A549 (cell line): ENCODE measurements around the gene RIN3. TPM values are rescaled to one million over a fixed set of nuclear protein-coding genes. Genes with fewer than 3 reads are reported as not detected.

Source experiments
- ATAC-seq, 2 experiments: fragments of 200-7000 bp in 1 of 2; fragments of >200 bp in 1 of 2; cut with Nextera tagmentation in 1 of 2; cut with Tn5 transposase in 1 of 2; 3 replicates each; pipeline versions ENCODE4 v1.8.0 to v1.9.1; 2018 to 2020; ENCODE audit warnings: mild to moderate bottlenecking in 1 of 2, moderate library complexity in 1 of 2
- CTCF ChIA-PET: fragments of 300-600 bp; sonication (Branson Sonifier 250); formaldehyde crosslinking; extraction: SDS; loops from one replicate; lab custom pipeline; 2021; ENCODE audit warnings: antibody characterized with exemption, inconsistent platforms; lab: Yijun Ruan, JAX
- POLR2A ChIA-PET: fragments of 350-600 bp; formaldehyde crosslinking; extraction: SDS; loops from one replicate; lab custom pipeline; 2021; ENCODE audit warnings: antibody characterized with exemption, inconsistent platforms; lab: Yijun Ruan, JAX
- DNase-seq, 2 experiments: peaks; one replicate each; pipeline versions ENCODE4 v3.0.0 to v3.0.0-alpha.2; 2011 to 2016; ENCODE audit warnings: low read depth in 1 of 2, low spot score in 1 of 2
- FAIRE-seq: peaks from 2 replicates; lab custom pipeline; 2011; peaks lifted over from hg19 to GRCh38; lab: Jason Lieb, UNC
- H3K27ac ChIP-seq, 2 experiments: fragments of >200 bp; sonication (Bioruptor Twin); formaldehyde crosslinking; 3 replicates each; pipeline ENCODE4 v1.5.1; 2016 to 2017
- H3K4me1 ChIP-seq: fragments of >200 bp; sonication (Bioruptor Twin); formaldehyde crosslinking; 3 replicates; pipeline ENCODE4 v1.6.1; 2016
- H3K4me2 ChIP-seq: fragments of >200 bp; sonication (Bioruptor Twin); formaldehyde crosslinking; 3 replicates; pipeline ENCODE4 v1.6.1; 2016
- H3K4me3 ChIP-seq: fragments of >200 bp; sonication (Bioruptor Twin); formaldehyde crosslinking; 3 replicates; pipeline ENCODE4 v1.5.1; 2016
- H3K9me3 ChIP-seq: fragments of >200 bp; sonication (Bioruptor Twin); formaldehyde crosslinking; 3 replicates; pipeline ENCODE4 v1.6.1; 2016
- BHLHE40 ChIP-seq: IDR thresholded peaks from 2 replicates; pipeline ENCODE4 v1.6.1; 2012; ENCODE audit warnings: low read depth, low read length, inconsistent platforms
- CEBPB ChIP-seq, 2 experiments: fragments of >200 bp in 1 of 2; sonication (Bioruptor Twin) in 1 of 2; formaldehyde crosslinking in 1 of 2; IDR thresholded peaks; 2 replicates each; pipeline ENCODE4 v1.6.1; 2012 to 2016
- CHD4 ChIP-seq: fragments of 200-600 bp; sonication (generic); IDR thresholded peaks from 2 replicates; pipeline ENCODE4 v1.6.1; 2016; ENCODE audit warnings: antibody characterized with exemption, mild to moderate bottlenecking, borderline replicate concordance
- CTCF ChIP-seq: fragments of >200 bp; sonication (Bioruptor Twin); formaldehyde crosslinking; IDR thresholded peaks from 3 replicates; pipeline ENCODE4 v1.5.1; 2016
- EHF ChIP-seq: fragments of 250-450 bp; sonication (Bioruptor Pico); IDR thresholded peaks from 2 replicates; pipeline ENCODE4 v1.5.0; 2020; ENCODE audit warnings: mild to moderate bottlenecking
- ESRRA ChIP-seq: fragments of 150-350 bp; IDR thresholded peaks from 2 replicates; pipeline ENCODE4 v1.6.1; 2014; ENCODE audit warnings: mild to moderate bottlenecking, low read length, borderline replicate concordance
- FOSB ChIP-seq: fragments of 250-450 bp; sonication (Bioruptor Pico); IDR thresholded peaks from 2 replicates; pipeline ENCODE4 v1.5.0; 2020; ENCODE audit warnings: mild to moderate bottlenecking, moderate library complexity
- GATA3 ChIP-seq: IDR thresholded peaks from 2 replicates; pipeline ENCODE4 v1.6.1; 2012; ENCODE audit warnings: borderline replicate concordance
- HDAC2 ChIP-seq: fragments of 200-600 bp; sonication (generic); IDR thresholded peaks from 2 replicates; pipeline ENCODE4 v1.6.1; 2016
- HES2 ChIP-seq: fragments of >200 bp; sonication (Bioruptor Twin); formaldehyde crosslinking; IDR thresholded peaks from 2 replicates; pipeline ENCODE4 v1.6.1; 2016
- HEYL ChIP-seq: fragments of 250-450 bp; sonication (Bioruptor Pico); IDR thresholded peaks from 2 replicates; pipeline ENCODE4 v1.8.0; 2021; ENCODE audit warnings: mild to moderate bottlenecking, moderate library complexity
- HMGXB4 ChIP-seq: fragments of 250-450 bp; sonication (Bioruptor Pico); IDR thresholded peaks from 2 replicates; pipeline ENCODE4 v1.5.0; 2021; ENCODE audit warnings: mild to moderate bottlenecking, moderate library complexity, borderline replicate concordance
- HOXA7 ChIP-seq: fragments of 250-450 bp; sonication (Bioruptor Pico); IDR thresholded peaks from 2 replicates; pipeline ENCODE4 v1.5.0; 2020; ENCODE audit warnings: mild to moderate bottlenecking, moderate library complexity
- HOXB5 ChIP-seq: fragments of 250-450 bp; sonication (Bioruptor Pico); IDR thresholded peaks from 2 replicates; pipeline ENCODE4 v1.5.0; 2020; ENCODE audit warnings: mild to moderate bottlenecking, moderate library complexity
- JUN ChIP-seq, 2 experiments: fragments of >200 bp; sonication (Bioruptor Twin); formaldehyde crosslinking; IDR thresholded peaks; 2 replicates in 1 of 2; 3 replicates in 1 of 2; pipeline ENCODE4 v1.6.1; 2016 to 2017
- KDM1A ChIP-seq: fragments of 200-600 bp; sonication (generic); IDR thresholded peaks from 2 replicates; pipeline ENCODE4 v1.6.1; 2016; ENCODE audit warnings: low read depth, mild to moderate bottlenecking
- KDM5A ChIP-seq: fragments of 200-600 bp; sonication (generic); IDR thresholded peaks from 2 replicates; pipeline ENCODE4 v1.6.1; 2016; ENCODE audit warnings: antibody characterized with exemption, mild to moderate bottlenecking
- MAFK ChIP-seq: fragments of 450-650 bp; IDR thresholded peaks from 2 replicates; pipeline ENCODE4 v1.6.1; 2014; ENCODE audit not compliant: partially characterized antibody
- MAZ ChIP-seq: fragments of 150-350 bp; IDR thresholded peaks from 2 replicates; pipeline ENCODE4 v1.6.1; 2014; ENCODE audit warnings: antibody characterized with exemption, low read depth, low read length, borderline replicate concordance
- MYC ChIP-seq: IDR thresholded peaks from 2 replicates; pipeline ENCODE4 v1.6.1; 2012; ENCODE audit warnings: mild to moderate bottlenecking, inconsistent platforms, low read length, improper control_type of control experiment, borderline replicate concordance
- NFE2L2 ChIP-seq: fragments of 150-350 bp; conservative IDR thresholded peaks from 2 replicates; pipeline ENCODE4 v1.6.1; 2014; ENCODE audit warnings: low read length
- NPAS2 ChIP-seq: fragments of 250-450 bp; sonication (Bioruptor Pico); IDR thresholded peaks from 2 replicates; pipeline ENCODE4 v1.8.0; 2022; ENCODE audit warnings: mild to moderate bottlenecking, moderate library complexity, borderline replicate concordance
- NR3C1 ChIP-seq: fragments of >200 bp; sonication (Bioruptor Twin); formaldehyde crosslinking; IDR thresholded peaks from 3 replicates; pipeline ENCODE4 v1.6.1; 2017
- PHF8 ChIP-seq: fragments of 200-600 bp; sonication (generic); IDR thresholded peaks from 2 replicates; pipeline ENCODE4 v1.6.1; 2016; ENCODE audit warnings: low read depth, mild to moderate bottlenecking, antibody characterized with exemption, moderate library complexity, borderline replicate concordance
- POLR2A ChIP-seq: IDR thresholded peaks from 2 replicates; pipeline ENCODE4 v1.6.1; 2012; ENCODE audit warnings: mild to moderate bottlenecking, low read length
- POLR2AphosphoS2 ChIP-seq: conservative IDR thresholded peaks from 2 replicates; pipeline ENCODE4 v1.6.1; 2012; ENCODE audit warnings: low read length, improper control_type of control experiment, inconsistent platforms
- RAD21 ChIP-seq, 2 experiments: fragments of >200 bp in 1 of 2; sonication (Bioruptor Twin) in 1 of 2; formaldehyde crosslinking in 1 of 2; IDR thresholded peaks in 1 of 2; conservative IDR thresholded peaks in 1 of 2; 2 replicates in 1 of 2; 3 replicates in 1 of 2; pipeline ENCODE4 v1.6.1; 2012 to 2018; ENCODE audit warnings: inconsistent platforms in 1 of 2
- RCOR1 ChIP-seq: fragments of 150-350 bp; IDR thresholded peaks from 2 replicates; pipeline ENCODE4 v1.6.1; 2014; ENCODE audit warnings: antibody characterized with exemption, low read length, low read depth
- RFX5 ChIP-seq: fragments of 450-650 bp; IDR thresholded peaks from 2 replicates; pipeline ENCODE4 v1.7.1; 2014; ENCODE audit warnings: antibody characterized with exemption, mild to moderate bottlenecking, moderate library complexity
- RNF2 ChIP-seq: fragments of 200-600 bp; sonication (generic); IDR thresholded peaks from 2 replicates; pipeline ENCODE4 v1.6.1; 2016; ENCODE audit warnings: low read depth, mild to moderate bottlenecking, antibody characterized with exemption, moderate library complexity, borderline replicate concordance
- SMC3 ChIP-seq: fragments of >200 bp; sonication (Bioruptor Twin); formaldehyde crosslinking; IDR thresholded peaks from 3 replicates; pipeline ENCODE4 v1.6.1; 2018; ENCODE audit warnings: inconsistent platforms
- SREBF2 ChIP-seq: fragments of 450-650 bp; IDR thresholded peaks from 2 replicates; pipeline ENCODE4 v1.6.1; 2014; ENCODE audit warnings: mild to moderate bottlenecking, moderate library complexity
- TFCP2L1 ChIP-seq: fragments of 250-450 bp; sonication (Bioruptor Pico); IDR thresholded peaks from 2 replicates; pipeline ENCODE4 v1.5.0; 2021; ENCODE audit warnings: mild to moderate bottlenecking
- ZC3H11A ChIP-seq: fragments of 450-650 bp; IDR thresholded peaks from 2 replicates; pipeline ENCODE4 v1.6.1; 2014; ENCODE audit warnings: antibody characterized with exemption, mild to moderate bottlenecking
- ZFP36 ChIP-seq: fragments of 450-650 bp; IDR thresholded peaks from 2 replicates; pipeline ENCODE4 v1.6.1; 2014; ENCODE audit warnings: borderline replicate concordance; ENCODE audit not compliant: partially characterized antibody
- ZNF302 ChIP-seq: fragments of 250-450 bp; sonication (Bioruptor Pico); IDR thresholded peaks from 2 replicates; pipeline ENCODE4 v1.9.0; 2021; ENCODE audit warnings: inconsistent platforms, mild to moderate bottlenecking, moderate library complexity
- WGBS: methylation state at CpG from one replicate; pipeline ENCODE4 v1.1.6; 2017; ENCODE audit errors: missing lambda C conversion rate; 5-methylcytosine and 5-hydroxymethylcytosine counted together
- polyA plus RNA-seq, 4 experiments: library from polyadenylated mRNA; depleted of rRNA in 3 of 4; stranded (reverse); fragments of >200 nt; fragmentation: RNase III in 1 of 4; extraction: RNeasy Plus Mini Kit Qiagen cat#74134 plus additional on column Dnase treatment in 1 of 4; gene quantifications; 2 replicates in 3 of 4; 3 replicates in 1 of 4; pipeline ENCODE4 v1.2.3, GENCODE V29; 2011 to 2017

Gene RIN3
- polyA plus RNA-seq, 2 of the 4 experiments (the other 2 are of a cell fraction) = 5.6 to 14.5 TPM

- TF ChIP-seq HOXA7 (CRISPR knock-in tag) (no peak), CEBPB (IDR thresholded peaks at IDR 0.05) (peak; percentile 55 to 60), MAFK (no peak), ESRRA (no peak), RFX5 (no peak), SMC3 (peak; percentile 38; the same call in 2 of the 3 replicates), KDM1A (no peak), ZC3H11A (no peak), CHD4 (no peak), HDAC2 (no peak), SREBF2 (no peak), PHF8 (no peak), JUN (IDR thresholded peaks at IDR 0.05) (peak; percentile 91 to 92), EHF (no peak), HES2 (no peak), FOSB (no peak), HOXB5 (CRISPR knock-in tag) (no peak), HEYL (CRISPR knock-in tag) (no peak), BHLHE40 (no peak), POLR2AphosphoS2 (no peak), HMGXB4 (CRISPR knock-in tag) (no peak), NR3C1 (no peak), RAD21 (conservative IDR thresholded peaks at IDR 0.05 in 1 of 2, IDR thresholded peaks at IDR 0.05 in 1 of 2) (peak; percentile 15 to 51; a peak in 4 of 5 replicates), MAZ (no peak), CTCF (0 out of 3 replicates have a peak, but pooled peaks have one; percentile 13), TFCP2L1 (CRISPR knock-in tag) (no peak)
Observed at GRCh38 chr14:92503756-92504491, 9.7 kb upstream of the RIN3 start (continued).

GRCh38 chr14:92505826-92506225, 7.8 kb upstream of the RIN3 start:
- WGBS = 96% methylated on average over 5 of the region's 5 CpGs
- POLR2A ChIA-PET = no interaction called here
- no peak for DNase-seq
- Histone ChIP-seq H3K9me3 (no peaks in the 10 kb centered on the region), H3K4me2 (no peak overlapping the region), H3K4me1 (peaks cover 54% of the 10 kb centered on the region), H3K4me3 (no peak overlapping the region), H3K27ac (peak overlapping the region; percentile 84 to 86)
- FAIRE-seq = no peak
- ATAC-seq = no peak
- CTCF ChIA-PET = interaction anchor here (1.4 to 1.6 kb wide), 3 partner anchors 13 to 92 kb away, joined by 3 to 5 read pairs (median 3); no protein-coding TSS in a partner anchor
- TF ChIP-seq NFE2L2 = no peak
- no peak for TF ChIP-seq GATA3
- TF ChIP-seq SREBF2 = no peak
- no peak for TF ChIP-seq RNF2
- TF ChIP-seq PHF8 = no peak
- no peak for TF ChIP-seq ZNF302 (CRISPR knock-in tag)
- no peak for TF ChIP-seq JUN (IDR thresholded peaks at IDR 0.05)
- TF ChIP-seq HMGXB4 (CRISPR knock-in tag) = no peak
- no peak for TF ChIP-seq POLR2A
- no peak for TF ChIP-seq HDAC2
- no peak for TF ChIP-seq MAZ
- no peak for TF ChIP-seq KDM5A
- no peak for TF ChIP-seq RCOR1
- no peak for TF ChIP-seq ZC3H11A
- TF ChIP-seq HOXA7 (CRISPR knock-in tag) = no peak
- no peak for TF ChIP-seq ZFP36
- TF ChIP-seq NPAS2 (CRISPR knock-in tag) = no peak
- no peak for TF ChIP-seq TFCP2L1 (CRISPR knock-in tag)
- no peak for TF ChIP-seq MYC
